Measurements from ENCODE around the gene PATZ1.

GRCh38 chr22:31279821-31280505, 66.2 kb downstream of the PATZ1 start:
- TF ChIP-seq CTCF (IDR thresholded peaks at IDR 0.05) (no peak), POLR2AphosphoS5 (IDR thresholded peaks at IDR 0.05) (no peak), POLR2A (IDR thresholded peaks at IDR 0.05) (no peak), EP300 (IDR thresholded peaks at IDR 0.05) (no peak)
